ENCODE measurements around the gene RASGEF1B.

RASGEF1B gene

GRCh38 chr4:81509191-81509590, 37.5 kb upstream of the RASGEF1B start:
- Histone ChIP-seq H3K27me3 (ENCODE audit: control insufficient read depth, insufficient read depth, low read length) (no peaks in the 10 kb centered on the region), H3K4me3 (ENCODE audit: low read length) (no peak overlapping the region), H3K9me3 (ENCODE audit: control insufficient read depth, insufficient read depth, low read length) (no peaks in the 10 kb centered on the region), H3K36me3 (ENCODE audit: control insufficient read depth, insufficient read depth, low read length) (no peaks in the 10 kb centered on the region), H3K4me1 (ENCODE audit: control insufficient read depth, insufficient read depth, low read length) (0 out of 2 replicates have a peak, but pooled peaks cover 3% of the 10 kb centered on the region), H3K27ac (ENCODE audit: low read length) (no peak overlapping the region)
- DNase-seq (ENCODE audit: low read depth, low spot score): no peak
- no CpG with 5 or more reads among the region's 3 CpGs for WGBS (ENCODE audit: insufficient coverage, insufficient read length)

- Histone ChIP-seq H3K4me3 (ENCODE audit: low read length) (no peak overlapping the region), H3K4me1 (ENCODE audit: control insufficient read depth, insufficient read depth, low read length) (0 out of 2 replicates have a peak, but pooled peaks cover 3% of the 10 kb centered on the region), H3K27me3 (ENCODE audit: control insufficient read depth, insufficient read depth, low read length) (no peaks in the 10 kb centered on the region), H3K36me3 (ENCODE audit: control insufficient read depth, insufficient read depth, low read length) (no peaks in the 10 kb centered on the region), H3K27ac (ENCODE audit: low read length) (no peak overlapping the region), H3K9me3 (ENCODE audit: control insufficient read depth, insufficient read depth, low read length) (no peaks in the 10 kb centered on the region)
- DNase-seq (ENCODE audit: low read depth, low spot score): no peak
- WGBS (ENCODE audit: insufficient coverage, insufficient read length): no CpG with 5 or more reads among the region's 2 CpGs
Measured at GRCh38 chr4:81508411-81509185, 36.9 kb upstream of the RASGEF1B start.

- Histone ChIP-seq H3K36me3 (ENCODE audit: control insufficient read depth, insufficient read depth, low read length) (no peaks in the 10 kb centered on the region), H3K4me1 (ENCODE audit: control insufficient read depth, insufficient read depth, low read length) (0 out of 2 replicates have a peak, but pooled peaks cover 3% of the 10 kb centered on the region)
- no peak for DNase-seq (ENCODE audit: low read depth, low spot score)
Measured at GRCh38 chr4:81507530-81507929, 35.8 kb upstream of the RASGEF1B start.

DNA sequence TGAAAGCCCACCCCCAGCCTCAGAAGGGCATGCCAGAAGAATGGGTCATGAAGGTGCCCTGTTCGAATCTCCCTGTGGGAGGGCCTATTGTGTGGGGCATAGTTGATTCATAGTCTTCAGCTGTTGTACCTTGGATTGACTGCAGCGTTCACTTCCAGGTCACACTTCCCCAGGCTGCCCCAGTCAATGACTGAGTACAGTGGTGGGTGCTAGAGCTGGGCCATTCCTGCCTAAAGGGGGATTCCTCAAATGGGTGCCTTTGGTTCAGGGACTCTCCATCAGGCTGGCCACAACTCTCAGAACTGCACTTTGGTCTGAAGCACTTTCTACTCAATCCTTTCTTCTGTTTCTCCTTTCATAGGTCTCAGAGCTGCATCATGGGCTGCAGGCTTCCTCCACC, 35.0 kb upstream of the RASGEF1B start:
- Histone ChIP-seq H3K4me3 (ENCODE audit: low read length) (no peak overlapping the region), H3K36me3 (ENCODE audit: control insufficient read depth, insufficient read depth, low read length) (no peaks in the 10 kb centered on the region), H3K27ac (ENCODE audit: low read length) (no peak overlapping the region), H3K27me3 (ENCODE audit: control insufficient read depth, insufficient read depth, low read length) (no peaks in the 10 kb centered on the region), H3K9me3 (ENCODE audit: control insufficient read depth, insufficient read depth, low read length) (no peaks in the 10 kb centered on the region), H3K4me1 (ENCODE audit: control insufficient read depth, insufficient read depth, low read length) (no peaks in the 10 kb centered on the region)
- DNase-seq (ENCODE audit: low read depth, low spot score): no peak
- no CpG with 5 or more reads among the region's 2 CpGs for WGBS (ENCODE audit: insufficient coverage, insufficient read length)

More at GRCh38 chr4:81507530-81507929, 35.8 kb upstream of the RASGEF1B start:
- no peak overlapping the region for H3K27ac ChIP-seq (ENCODE audit: low read length)
- H3K27me3 ChIP-seq (ENCODE audit: control insufficient read depth, insufficient read depth, low read length): no peaks in the 10 kb centered on the region
- no peak overlapping the region for H3K4me3 ChIP-seq (ENCODE audit: low read length)
- no peaks in the 10 kb centered on the region for H3K9me3 ChIP-seq (ENCODE audit: control insufficient read depth, insufficient read depth, low read length)
- WGBS (ENCODE audit: insufficient coverage, insufficient read length): no CpG with 5 or more reads among the region's 1 CpG

DNA sequence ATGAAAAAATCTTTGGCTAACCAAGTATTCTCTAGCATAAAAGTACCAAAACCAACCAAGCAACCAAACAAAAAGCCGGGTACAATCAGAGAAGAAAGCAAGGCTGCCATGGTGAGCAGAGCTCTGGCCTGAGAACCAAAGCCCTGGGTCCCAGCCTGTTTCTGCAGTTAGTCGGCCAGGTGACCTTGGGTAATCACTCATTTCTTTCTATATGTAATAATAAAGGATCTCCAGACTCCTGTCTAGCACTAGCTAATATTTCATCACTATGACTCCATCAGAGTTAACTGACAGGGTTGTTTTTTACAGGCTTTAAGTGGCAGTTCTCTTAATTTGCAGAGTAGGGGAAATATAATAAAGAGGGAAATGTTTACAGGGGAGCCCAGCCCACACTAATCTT, 34.0 kb upstream of the RASGEF1B start:
- H3K9me3 ChIP-seq (ENCODE audit: control insufficient read depth, insufficient read depth, low read length): no peaks in the 10 kb centered on the region
- DNase-seq (ENCODE audit: low read depth, low spot score): no peak
- H3K36me3 ChIP-seq (ENCODE audit: control insufficient read depth, insufficient read depth, low read length): no peaks in the 10 kb centered on the region
- no CpG with 5 or more reads among the region's 2 CpGs for WGBS (ENCODE audit: insufficient coverage, insufficient read length)
- no peaks in the 10 kb centered on the region for H3K4me1 ChIP-seq (ENCODE audit: control insufficient read depth, insufficient read depth, low read length)
- no peaks in the 10 kb centered on the region for H3K27me3 ChIP-seq (ENCODE audit: control insufficient read depth, insufficient read depth, low read length)
- no peak overlapping the region for H3K4me3 ChIP-seq (ENCODE audit: low read length)
- no peak overlapping the region for H3K27ac ChIP-seq (ENCODE audit: low read length)

GRCh38 chr4:81505004-81505598, 33.4 kb upstream of the RASGEF1B start:
- Histone ChIP-seq H3K4me1 (ENCODE audit: control insufficient read depth, insufficient read depth, low read length) (no peaks in the 10 kb centered on the region), H3K9me3 (ENCODE audit: control insufficient read depth, insufficient read depth, low read length) (no peaks in the 10 kb centered on the region), H3K4me3 (ENCODE audit: low read length) (no peak overlapping the region), H3K27ac (ENCODE audit: low read length) (no peak overlapping the region), H3K27me3 (ENCODE audit: control insufficient read depth, insufficient read depth, low read length) (no peaks in the 10 kb centered on the region), H3K36me3 (ENCODE audit: control insufficient read depth, insufficient read depth, low read length) (no peaks in the 10 kb centered on the region)
- DNase-seq (ENCODE audit: low read depth, low spot score): no peak
- no CpG with 5 or more reads among the region's 8 CpGs for WGBS (ENCODE audit: insufficient coverage, insufficient read length)

DNA sequence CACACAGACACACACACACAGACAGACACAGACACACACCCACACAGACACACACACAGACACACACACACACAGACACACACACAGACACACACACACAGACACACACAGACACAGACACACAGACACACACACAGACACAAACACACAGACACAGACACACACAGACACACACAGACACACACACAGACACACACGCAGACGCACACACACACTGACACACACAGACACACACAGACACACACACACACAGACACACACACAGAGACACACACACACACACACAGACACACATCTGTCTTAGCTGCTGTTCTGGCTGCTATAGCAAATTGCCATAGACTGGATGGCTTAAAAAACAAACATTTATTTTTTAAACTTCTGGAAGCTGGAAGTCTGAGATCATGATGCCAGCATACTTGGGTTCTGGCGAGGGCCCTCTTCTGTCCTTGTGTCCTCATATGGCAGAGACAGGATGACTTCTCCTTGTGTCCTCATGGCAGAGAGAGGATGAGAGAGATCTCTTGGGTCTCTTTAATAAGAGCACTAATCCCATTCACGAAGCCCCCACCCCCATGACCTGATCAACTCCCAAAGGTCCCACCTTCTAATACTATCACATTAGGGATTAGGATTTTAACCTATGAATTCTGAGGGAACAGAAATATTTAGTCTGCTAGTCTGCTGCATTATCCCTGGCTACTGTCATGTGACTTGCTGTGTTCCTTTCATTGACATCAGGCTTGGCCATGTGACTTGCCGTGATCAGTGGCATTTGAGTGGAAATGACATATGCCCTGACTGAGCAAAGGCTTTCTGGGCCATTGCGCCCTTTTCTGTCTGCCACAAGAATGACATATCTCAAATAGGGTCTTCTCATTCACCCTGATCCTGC, 32.7 kb upstream of the RASGEF1B start:
- Histone ChIP-seq H3K27me3 (ENCODE audit: control insufficient read depth, insufficient read depth, low read length) (no peaks in the 10 kb centered on the region), H3K4me3 (ENCODE audit: low read length) (no peak overlapping the region), H3K9me3 (ENCODE audit: control insufficient read depth, insufficient read depth, low read length) (no peaks in the 10 kb centered on the region), H3K27ac (ENCODE audit: low read length) (no peak overlapping the region), H3K4me1 (ENCODE audit: control insufficient read depth, insufficient read depth, low read length) (no peaks in the 10 kb centered on the region), H3K36me3 (ENCODE audit: control insufficient read depth, insufficient read depth, low read length) (no peaks in the 10 kb centered on the region)
- no peak for DNase-seq (ENCODE audit: low read depth, low spot score)
- no CpG with 5 or more reads among the region's 6 CpGs for WGBS (ENCODE audit: insufficient coverage, insufficient read length)

DNA sequence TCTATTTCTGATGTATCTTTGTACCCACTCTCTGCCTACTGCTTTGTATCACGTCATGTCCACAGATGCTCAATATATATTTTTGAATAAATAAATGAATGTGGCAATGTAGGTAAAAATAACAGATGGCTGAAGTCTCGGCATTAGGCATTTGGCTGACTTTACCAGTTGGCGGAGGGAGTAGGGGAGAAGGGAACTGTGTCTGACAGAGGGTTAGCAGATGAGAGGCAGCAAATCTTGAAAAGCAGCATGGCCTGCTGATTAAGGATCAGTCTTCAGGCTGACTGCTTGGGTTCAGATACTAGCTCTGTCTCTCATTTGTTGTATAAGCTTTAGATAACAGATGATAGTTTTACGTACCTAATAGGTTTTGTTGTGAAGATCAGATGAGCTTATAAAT, 31.9 kb upstream of the RASGEF1B start:
- H3K9me3 ChIP-seq (ENCODE audit: control insufficient read depth, insufficient read depth, low read length): no peaks in the 10 kb centered on the region
- no peak overlapping the region for H3K4me3 ChIP-seq (ENCODE audit: low read length)
- no peak for DNase-seq (ENCODE audit: low read depth, low spot score)
- WGBS (ENCODE audit: insufficient coverage, insufficient read length): no CpG with 5 or more reads among the region's 4 CpGs
- H3K4me1 ChIP-seq (ENCODE audit: control insufficient read depth, insufficient read depth, low read length): no peaks in the 10 kb centered on the region
- H3K27me3 ChIP-seq (ENCODE audit: control insufficient read depth, insufficient read depth, low read length): no peaks in the 10 kb centered on the region
- no peak overlapping the region for H3K27ac ChIP-seq (ENCODE audit: low read length)
- no peaks in the 10 kb centered on the region for H3K36me3 ChIP-seq (ENCODE audit: control insufficient read depth, insufficient read depth, low read length)

GRCh38 chr4:81502564-81502963, 30.9 kb upstream of the RASGEF1B start:
- H3K4me1 ChIP-seq (ENCODE audit: control insufficient read depth, insufficient read depth, low read length): peaks cover 3% of the 10 kb centered on the region; the same call in 1 of the 2 replicates
- no peaks in the 10 kb centered on the region for H3K27me3 ChIP-seq (ENCODE audit: control insufficient read depth, insufficient read depth, low read length)
- no peak overlapping the region for H3K4me3 ChIP-seq (ENCODE audit: low read length)
- H3K27ac ChIP-seq (ENCODE audit: low read length): no peak overlapping the region
- no peak for DNase-seq (ENCODE audit: low read depth, low spot score)
- no peaks in the 10 kb centered on the region for H3K9me3 ChIP-seq (ENCODE audit: control insufficient read depth, insufficient read depth, low read length)
- H3K36me3 ChIP-seq (ENCODE audit: control insufficient read depth, insufficient read depth, low read length): no peaks in the 10 kb centered on the region
- no CpG with 5 or more reads among the region's 4 CpGs for WGBS (ENCODE audit: insufficient coverage, insufficient read length)

DNA sequence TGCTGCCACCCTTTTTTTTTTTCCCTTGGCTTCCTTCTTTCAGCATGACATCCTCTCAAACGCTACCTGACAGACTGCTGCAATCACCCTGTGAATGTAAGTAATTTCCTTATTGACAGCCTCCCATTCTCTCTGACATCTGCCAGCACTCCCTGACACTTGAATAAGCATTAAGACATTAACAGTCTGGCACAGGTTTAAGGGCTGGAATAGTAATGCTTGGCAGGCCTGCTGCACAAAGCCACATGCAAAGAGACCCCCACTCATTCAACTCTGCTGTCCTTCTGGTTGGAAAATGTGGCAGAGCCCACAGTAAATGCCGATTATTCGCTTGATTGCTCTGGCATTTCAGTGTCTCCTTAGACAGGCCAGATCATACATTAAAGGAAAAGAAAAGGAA, 28.1 kb upstream of the RASGEF1B start:
- H3K27me3 ChIP-seq (ENCODE audit: control insufficient read depth, insufficient read depth, low read length): no peaks in the 10 kb centered on the region
- H3K27ac ChIP-seq (ENCODE audit: low read length): no peak overlapping the region
- no peak overlapping the region for H3K4me3 ChIP-seq (ENCODE audit: low read length)
- no CpG with 5 or more reads among the region's 3 CpGs for WGBS (ENCODE audit: insufficient coverage, insufficient read length)
- DNase-seq (ENCODE audit: low read depth, low spot score): no peak
- peaks cover 3% of the 10 kb centered on the region; the same call in 1 of the 2 replicates for H3K4me1 ChIP-seq (ENCODE audit: control insufficient read depth, insufficient read depth, low read length)
- no peaks in the 10 kb centered on the region for H3K36me3 ChIP-seq (ENCODE audit: control insufficient read depth, insufficient read depth, low read length)
- no peaks in the 10 kb centered on the region for H3K9me3 ChIP-seq (ENCODE audit: control insufficient read depth, insufficient read depth, low read length)

Data from iPS DF 6.9 (cell line).